Erythroblast (primary cell): ENCODE results near the gene KRTAP12-4.
"Not testable (repeated sequence)": the region's sequence is repeated elsewhere in the genome, so short reads cannot be mapped to it uniquely, and the experiment has no call there.

Experiments
- GATA1 ChIP-seq: IDR thresholded peaks from 2 replicates; pipeline ENCODE4 v1.6.1; 2011; ENCODE audit warnings: low read depth, mild to moderate bottlenecking, control low read depth, low read length, moderate library complexity
- POLR2A ChIP-seq: IDR thresholded peaks from 2 replicates; pipeline ENCODE4 v1.6.1; 2011; ENCODE audit warnings: mild to moderate bottlenecking, low read length

GRCh38 chr21:44610157-44610843 lies 44.2 kb downstream of the KRTAP12-4 start:
- not testable (repeated sequence) for TF ChIP-seq POLR2A, GATA1
